Ammon's horn (tissue), 1 donor: ENCODE data around the gene OSBPL7.

Experiments
- DNase-seq: peaks from one replicate; pipeline ENCODE4 v3.0.0-alpha.2; 2016; ENCODE audit warnings: low spot score

Gene OSBPL7

DNA sequence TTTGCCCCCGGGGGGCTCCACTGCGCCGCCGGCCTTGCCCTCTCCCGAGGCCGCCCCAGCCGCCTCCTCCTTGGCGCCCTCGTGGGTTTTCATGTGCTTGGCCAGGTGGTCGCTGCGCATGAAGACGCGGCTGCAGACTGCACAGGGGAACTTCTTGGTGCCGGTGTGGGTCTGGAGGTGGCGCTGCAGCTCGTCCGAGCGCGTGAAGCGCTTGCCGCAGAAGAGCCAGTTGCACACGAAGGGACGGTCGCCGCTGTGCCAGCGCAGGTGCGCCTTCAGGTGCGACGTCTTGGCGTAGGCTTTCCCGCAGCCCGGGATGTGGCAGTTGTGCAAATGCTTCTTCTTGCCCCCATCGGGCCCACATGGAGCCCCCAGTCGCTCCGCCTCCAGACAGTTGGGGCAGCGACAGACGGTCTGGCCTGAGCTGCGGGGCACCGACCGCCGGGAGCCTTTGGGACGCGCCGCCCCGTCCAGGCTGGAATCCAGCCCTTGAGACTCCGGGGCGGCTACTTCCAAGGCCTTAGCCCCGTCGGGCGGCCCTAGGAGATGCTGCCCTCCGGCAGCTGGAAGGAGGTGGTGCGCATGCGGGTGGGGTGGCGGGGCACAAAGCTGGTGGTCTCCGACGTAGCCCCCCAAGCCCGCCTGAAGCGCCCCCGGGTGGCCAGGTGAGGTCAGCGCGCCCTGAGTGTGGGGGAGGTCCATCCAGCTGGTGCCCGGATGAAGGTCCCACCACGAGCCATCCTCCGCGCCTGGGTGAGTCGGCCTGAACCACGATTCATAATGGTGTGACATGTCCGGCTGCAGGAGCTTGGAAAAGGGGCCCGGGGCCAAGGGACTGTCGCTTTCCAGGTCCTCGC is 26.0 kb upstream of the OSBPL7 start:
- DNase-seq, result no peak

- DNase-seq, result no peak
Observed at GRCh38 chr17:47846716-47847340, 25.2 kb upstream of the OSBPL7 start.

GRCh38 chr17:47845716-47846075 is 24.1 kb upstream of the OSBPL7 start:
- no peak for DNase-seq

DNA sequence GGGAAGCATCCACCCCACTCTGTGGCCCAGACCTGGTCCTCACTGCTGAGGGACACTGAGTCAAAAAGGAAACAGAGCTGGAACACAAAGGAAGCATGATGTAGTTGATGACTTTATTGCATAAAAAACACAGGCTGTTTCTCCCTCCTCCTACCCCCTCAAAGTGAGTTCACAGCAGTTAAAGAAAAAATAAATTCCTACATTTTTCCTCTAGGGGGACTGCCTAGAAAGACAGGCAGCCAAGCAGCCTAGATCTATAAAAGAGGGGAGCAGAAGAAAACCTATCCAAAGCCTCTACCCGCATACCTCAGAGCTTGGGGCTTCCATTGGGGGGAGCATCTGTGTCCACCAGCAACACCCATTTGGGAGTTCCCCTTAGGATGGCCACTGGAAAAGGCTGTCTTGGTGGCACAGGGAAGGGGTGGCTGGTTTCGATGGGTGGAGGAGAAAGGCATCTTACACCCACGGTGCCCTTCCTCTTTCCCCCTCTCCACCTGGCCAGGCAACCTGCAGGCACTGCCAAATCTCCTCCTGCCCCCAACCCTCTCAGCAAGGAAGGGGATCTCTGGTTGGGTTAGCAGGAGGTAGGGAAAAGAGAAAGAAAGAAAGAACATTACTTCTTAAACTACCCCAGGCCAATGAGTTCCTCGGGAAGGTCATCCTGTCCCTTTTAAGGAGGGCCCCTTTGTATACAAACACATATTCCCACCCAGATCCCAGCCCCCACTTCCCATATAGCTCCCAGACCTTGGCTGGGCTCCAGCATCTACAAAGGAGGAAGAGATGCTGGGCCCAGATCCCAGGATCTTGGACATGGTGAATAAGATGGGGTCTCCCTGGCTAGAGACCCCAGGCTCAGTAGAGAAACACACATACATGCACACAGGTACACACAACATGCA is 23.5 kb upstream of the OSBPL7 start:
- no peak for DNase-seq

DNA sequence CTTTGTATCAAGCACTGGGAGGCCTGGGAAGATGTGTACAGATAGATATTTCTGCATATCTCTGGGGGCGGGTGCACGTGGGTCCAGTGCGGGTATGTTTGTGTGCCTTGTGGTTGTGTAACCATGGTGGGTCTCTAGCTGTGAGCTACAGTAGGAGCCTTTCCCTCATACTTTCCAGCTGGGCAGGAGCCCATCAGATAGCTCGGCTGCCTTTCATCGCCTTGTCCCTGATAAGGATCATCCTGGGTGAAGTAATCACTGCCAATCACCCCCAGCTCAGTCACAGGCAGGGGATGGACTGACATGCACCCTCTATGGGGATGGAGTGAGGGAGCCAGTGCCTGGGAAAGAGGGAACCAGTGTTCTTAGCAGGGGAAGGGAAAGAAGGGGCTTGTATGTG is 22.6 kb upstream of the OSBPL7 start:
- no peak for DNase-seq

DNA sequence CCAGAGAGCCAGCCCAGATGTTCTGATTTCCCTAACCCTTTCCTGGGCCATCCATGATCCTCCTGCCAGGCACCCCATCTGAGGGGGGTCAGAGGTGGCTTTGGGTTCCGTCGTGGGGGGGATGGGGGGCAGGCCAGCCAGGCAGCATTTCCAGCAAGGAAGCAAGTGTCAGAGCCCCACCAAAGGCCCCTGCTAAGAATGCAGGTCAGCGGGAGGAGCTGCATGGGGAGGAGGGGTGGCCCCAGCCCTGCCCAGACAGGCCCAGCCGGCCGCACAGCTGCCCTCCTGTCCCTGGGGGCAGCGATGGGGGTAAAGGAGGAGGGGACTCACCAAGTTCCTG is 21.8 kb upstream of the OSBPL7 start:
- DNase-seq, result no peak

DNA sequence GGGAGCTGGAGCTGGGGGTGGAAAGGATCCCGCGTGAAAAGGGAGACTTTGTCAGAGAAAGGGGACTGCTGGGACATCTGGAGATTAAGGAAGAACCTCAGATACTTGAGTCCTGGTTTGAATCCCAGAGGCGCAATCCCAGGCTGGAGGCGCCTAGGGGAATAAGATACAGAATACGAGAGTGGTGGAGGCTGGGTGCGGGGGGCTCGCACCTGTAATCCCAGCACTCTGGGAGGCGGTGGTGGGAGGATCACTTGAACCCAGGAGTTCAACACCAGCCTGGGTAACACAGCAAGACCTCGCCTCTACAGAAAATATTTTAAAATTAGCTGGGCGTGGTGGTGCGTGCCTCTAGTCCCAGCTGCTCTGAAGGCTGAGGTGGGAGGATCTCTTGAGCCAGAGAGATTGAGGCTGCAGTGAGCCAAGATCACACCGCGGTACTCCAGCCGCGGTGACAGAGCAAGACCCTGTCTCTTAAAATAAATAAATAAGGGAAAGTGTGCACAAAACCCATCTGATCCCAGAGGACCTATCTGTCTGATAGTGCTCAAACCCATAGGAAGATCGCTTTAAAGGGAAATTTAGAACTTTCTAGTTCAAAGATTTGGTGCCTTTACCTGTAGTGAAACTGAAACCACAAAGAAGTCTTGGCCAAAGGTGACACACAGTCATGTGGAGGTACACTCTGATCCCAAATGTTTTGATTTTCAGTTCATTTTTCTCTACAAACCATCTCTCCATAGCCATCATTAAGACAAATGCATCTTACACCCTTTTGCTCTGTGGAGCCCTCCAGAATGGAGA is 20.1 kb upstream of the OSBPL7 start:
- no peak for DNase-seq

DNA sequence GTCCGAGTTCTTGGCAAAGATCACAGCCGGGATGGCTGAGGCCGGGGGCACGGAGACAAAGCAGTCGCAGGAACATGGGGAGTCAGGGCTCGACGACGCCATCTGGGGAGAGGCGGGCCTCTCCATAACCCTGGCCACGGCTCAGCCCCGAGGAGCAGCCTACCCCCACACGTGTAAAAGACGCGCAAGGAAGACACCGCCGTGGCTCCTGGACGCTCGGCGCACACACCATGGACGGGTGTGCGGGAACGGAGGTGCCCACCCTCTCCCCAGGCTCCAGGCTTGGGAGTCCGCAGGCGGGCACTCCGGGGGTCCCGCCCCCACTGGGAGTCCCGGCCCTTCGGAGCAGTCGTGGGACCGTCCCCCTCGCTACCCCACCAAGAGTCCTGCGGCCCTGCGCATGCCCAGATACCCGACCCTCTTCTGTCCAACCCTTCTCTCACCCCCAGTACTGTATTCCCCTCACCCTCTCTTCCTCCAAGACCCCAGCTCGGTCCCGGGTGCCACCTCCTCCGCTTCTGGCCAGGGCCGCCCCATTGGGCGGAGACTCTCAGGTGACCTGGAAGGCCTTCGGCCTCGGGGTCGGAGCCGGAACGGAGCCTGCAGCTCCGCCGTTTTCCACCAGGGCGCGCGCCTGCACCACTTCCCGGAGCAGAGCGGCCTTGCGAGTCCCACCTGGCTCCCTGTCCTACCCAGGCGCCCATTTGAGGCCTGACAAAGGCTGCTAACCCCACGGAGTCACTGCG is 19.3 kb upstream of the OSBPL7 start, which contains the start of gene SCRN2:
Gene SCRN2 (minus strand): TSS at position 532 of the 746 bp plus-strand sequence. CDS start 430 bp downstream, at position 102.
- peak; percentile 85 for DNase-seq

DNA sequence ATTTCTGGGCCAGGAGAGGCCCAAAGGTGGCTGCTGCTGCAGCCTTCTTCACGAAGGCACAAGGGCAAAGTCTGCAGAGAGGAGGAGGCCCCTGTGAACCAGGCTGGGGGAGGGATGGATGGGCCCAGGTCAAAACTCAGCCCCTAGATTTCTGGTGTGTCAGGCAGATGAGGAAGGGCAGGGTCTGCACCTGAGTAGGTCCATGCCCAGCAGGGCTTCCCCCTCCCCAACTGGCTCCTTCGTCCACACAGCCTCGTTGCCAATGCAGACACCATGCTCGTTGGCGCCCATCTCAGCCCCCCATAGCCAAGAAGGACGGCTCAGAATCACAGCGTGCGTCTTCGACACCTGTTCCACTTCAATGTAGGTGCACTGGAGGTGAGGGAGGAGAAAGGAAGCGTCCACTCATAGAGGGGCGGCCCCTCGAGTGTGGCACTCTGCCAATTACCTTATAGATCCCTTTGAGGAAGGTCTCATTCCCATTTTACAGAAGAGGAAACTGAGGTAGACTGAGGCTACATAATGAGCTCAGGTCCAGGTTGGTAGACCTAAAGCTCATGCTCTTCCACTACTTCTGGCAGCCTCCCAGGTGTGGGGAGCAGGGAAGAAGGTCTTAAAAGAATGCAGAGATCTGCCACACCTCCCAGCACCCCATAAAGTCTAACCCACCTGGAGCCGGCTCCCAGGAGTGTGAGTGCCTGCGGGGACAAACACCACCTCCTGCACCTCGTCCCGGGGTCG is 18.6 kb upstream of the OSBPL7 start:
- no peak for DNase-seq

DNA sequence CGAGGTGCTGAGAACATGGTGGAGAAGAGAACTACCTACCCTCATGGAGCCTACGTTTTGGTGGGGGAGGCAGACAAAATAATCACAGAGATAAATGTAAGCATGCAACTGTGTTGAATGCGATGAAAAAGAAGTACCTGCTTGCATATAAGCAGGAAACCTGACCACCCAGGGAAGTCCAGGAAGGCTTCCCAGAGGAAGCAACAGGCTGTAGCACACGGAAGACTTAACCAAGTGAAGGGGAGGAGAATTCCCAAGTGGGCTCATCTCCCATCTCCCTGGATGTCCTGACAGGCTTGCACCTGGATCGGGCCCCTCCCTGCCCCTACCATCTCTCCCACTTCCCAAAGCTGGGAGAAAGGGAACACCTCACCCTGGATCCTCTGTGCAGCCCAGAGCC is 17.5 kb upstream of the OSBPL7 start:
- DNase-seq, result no peak

- no peak for DNase-seq
Observed at GRCh38 chr17:47838636-47839035, 17.0 kb upstream of the OSBPL7 start.

- no peak for DNase-seq
Observed at GRCh38 chr17:47837401-47838039, 15.9 kb upstream of the OSBPL7 start.

DNA sequence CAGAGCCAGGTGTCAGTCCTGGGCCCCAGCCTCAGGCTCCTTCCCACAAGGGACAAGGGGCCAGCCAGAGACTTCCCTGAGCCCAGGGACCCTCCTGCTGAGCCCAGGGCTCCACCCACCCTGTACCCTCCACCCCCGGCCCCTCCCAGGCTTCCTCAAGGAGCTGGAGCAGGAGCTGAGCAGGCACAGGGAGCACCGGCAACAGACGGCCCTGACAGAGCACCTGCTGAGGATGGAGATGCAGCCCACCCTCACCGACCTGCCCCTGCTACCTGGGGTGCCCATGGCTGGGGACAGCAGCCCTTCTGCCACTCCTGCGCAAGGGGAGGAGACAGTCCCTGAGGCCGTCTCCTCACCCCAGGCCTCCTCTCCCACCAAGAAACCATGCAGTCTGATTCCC is 15.0 kb upstream of the OSBPL7 start:
- no peak for DNase-seq

DNA sequence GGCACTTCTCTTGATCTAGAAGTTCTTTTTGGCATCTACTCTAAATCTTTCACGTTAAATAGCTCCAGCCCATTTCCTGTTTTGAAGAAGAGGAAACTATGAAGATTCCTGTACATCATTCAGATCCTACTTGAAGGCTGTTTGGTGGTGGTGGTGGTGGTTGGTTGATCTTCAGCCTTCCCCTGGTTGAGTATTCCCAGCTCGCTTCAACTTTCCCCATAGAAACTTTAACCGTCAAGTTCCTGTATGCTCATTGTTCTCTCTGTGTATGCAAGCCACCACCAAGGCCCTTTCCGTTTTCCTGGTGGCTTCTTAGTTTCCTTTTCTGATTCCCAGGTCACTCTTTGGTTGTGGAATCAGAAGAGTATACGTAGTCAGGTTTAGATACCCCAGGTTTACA is 13.2 kb upstream of the OSBPL7 start:
- DNase-seq, result no peak

- DNase-seq, result peak; percentile 56
Observed at GRCh38 chr17:47831934-47832327, 10.3 kb upstream of the OSBPL7 start.

DNA sequence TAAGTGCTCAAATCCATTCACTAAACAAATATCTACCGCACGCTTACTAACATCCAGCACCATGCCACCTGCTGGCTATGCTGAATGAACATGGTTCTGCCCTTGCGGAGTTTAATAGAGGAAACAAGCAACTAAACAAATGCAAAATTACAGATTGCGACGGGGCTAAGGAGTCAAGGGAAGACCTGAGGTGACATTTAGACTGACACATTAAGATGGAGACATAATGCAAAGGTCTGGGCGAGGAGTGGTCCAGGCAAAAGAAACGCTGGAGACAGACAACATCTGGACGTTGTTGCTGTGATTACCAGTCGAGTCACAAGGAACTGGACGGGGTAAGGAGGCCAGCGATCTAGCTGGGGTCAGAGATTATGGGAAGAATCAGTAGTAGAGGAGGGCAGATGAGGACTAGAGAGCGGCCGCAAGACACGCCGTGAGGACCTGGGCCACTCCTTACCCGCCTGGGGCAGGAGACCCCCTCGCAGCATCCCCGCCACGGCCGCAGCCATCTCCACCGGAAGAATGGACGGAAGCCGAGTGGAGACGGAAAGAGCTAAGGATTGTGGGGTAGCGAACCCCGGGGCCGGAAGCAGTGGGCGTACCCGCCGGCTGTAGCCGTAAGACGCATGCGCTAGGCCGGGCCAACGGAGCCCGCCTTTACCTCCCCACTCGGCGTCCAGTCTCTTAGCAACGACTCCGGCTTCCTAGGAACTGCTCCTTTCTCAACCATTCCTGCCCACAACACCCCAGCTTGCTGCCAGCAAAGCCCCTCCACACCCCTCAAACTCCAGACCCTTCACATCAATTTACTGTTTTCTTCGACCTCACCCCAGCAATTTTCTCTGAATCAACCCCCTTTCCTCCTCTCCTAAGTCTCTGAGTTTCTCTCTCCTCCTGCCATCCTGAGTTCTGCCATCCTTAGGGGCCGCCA is 9.7 kb upstream of the OSBPL7 start, which contains the start of the genes LRRC46 and MRPL10:
Gene LRRC46 (plus strand): TSS at position 668 of the 931 bp plus-strand sequence. CDS start 320 bp downstream, outside the sequence.
Gene MRPL10 (minus strand): TSS at position 539 of the 931 bp plus-strand sequence. CDS start 30 bp downstream, at position 509.
- peak; percentile 95 for DNase-seq

GRCh38 chr17:47830396-47831002 is 8.9 kb upstream of the OSBPL7 start:
- no peak for DNase-seq

- no peak for DNase-seq
Observed at GRCh38 chr17:47829870-47830269, 8.3 kb upstream of the OSBPL7 start.
